Testis (tissue), 2 donors: Measurements from ENCODE around the gene ECEL1.

Source experiments
- POLR2A ChIP-seq: fragments of 450-650 bp; IDR thresholded peaks from one replicate; pipeline ENCODE4 v1.6.1; 2017; ENCODE audit warnings: antibody characterized with exemption, mild to moderate bottlenecking, moderate library complexity
- TF ChIP-seq, protein P1 (sequence below), 3 experiments: fragments of 450-650 bp in 2 of 3; fragments of 200-600 bp in 1 of 3; sonication (generic) in 1 of 3; IDR thresholded peaks; one replicate each; pipeline ENCODE4 v1.5.1; 2016 to 2019; ENCODE audit warnings: antibody characterized with exemption in 3 of 3, mild to moderate bottlenecking in 2 of 3, moderate library complexity in 1 of 3

DNA sequence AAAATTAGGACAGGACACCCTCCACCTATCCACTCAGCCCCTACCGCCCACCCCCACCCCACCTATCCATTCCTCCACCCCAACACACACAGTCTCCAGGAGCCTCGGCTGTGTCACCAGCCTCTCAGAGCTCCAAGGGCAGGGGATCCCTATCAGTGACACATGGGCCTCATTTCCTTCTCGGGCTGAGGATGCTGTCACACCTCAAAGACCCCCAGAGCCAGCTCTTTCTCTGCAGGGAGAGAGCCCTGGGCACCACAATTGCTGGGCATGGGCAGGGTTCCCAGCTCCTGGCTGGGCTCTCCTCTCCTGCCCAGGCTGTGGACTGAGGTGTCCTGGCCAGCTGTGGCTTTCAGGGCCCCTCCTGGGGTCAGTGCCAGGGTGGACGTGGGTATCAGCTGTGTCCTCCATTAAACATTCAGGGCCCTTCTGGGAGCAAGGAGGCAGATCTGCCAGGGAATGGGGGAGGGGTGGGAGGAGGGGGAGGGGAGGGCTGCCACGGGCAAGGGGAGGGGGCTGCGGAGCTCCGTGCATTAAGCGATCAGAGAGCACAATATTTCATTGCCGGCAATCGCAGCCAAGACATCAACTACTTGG, 14.3 kb upstream of the ECEL1 start:
- TF ChIP-seq, protein P1, sequence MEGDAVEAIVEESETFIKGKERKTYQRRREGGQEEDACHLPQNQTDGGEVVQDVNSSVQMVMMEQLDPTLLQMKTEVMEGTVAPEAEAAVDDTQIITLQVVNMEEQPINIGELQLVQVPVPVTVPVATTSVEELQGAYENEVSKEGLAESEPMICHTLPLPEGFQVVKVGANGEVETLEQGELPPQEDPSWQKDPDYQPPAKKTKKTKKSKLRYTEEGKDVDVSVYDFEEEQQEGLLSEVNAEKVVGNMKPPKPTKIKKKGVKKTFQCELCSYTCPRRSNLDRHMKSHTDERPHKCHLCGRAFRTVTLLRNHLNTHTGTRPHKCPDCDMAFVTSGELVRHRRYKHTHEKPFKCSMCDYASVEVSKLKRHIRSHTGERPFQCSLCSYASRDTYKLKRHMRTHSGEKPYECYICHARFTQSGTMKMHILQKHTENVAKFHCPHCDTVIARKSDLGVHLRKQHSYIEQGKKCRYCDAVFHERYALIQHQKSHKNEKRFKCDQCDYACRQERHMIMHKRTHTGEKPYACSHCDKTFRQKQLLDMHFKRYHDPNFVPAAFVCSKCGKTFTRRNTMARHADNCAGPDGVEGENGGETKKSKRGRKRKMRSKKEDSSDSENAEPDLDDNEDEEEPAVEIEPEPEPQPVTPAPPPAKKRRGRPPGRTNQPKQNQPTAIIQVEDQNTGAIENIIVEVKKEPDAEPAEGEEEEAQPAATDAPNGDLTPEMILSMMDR (IDR thresholded peaks at IDR 0.05) = no peak
- no peak for TF ChIP-seq POLR2A
